Vagina (tissue), 2 donors: ENCODE results near the gene ANXA11.

Experiments
- CTCF ChIP-seq, 3 experiments: fragments of 450-650 bp in 2 of 3; fragments of 200-600 bp in 1 of 3; sonication (generic) in 1 of 3; IDR thresholded peaks; one replicate each; pipeline ENCODE4 v1.5.1; 2017 to 2019; ENCODE audit warnings: antibody characterized with exemption in 3 of 3, mild to moderate bottlenecking in 2 of 3, moderate library complexity in 2 of 3
- POLR2A ChIP-seq, 2 donors: fragments of 450-650 bp; IDR thresholded peaks; one replicate each; pipeline ENCODE4 v1.6.1; 2017; ENCODE audit warnings: antibody characterized with exemption in 2 of 2, mild to moderate bottlenecking in 2 of 2, moderate library complexity in 2 of 2
- POLR2AphosphoS5 ChIP-seq, 2 donors: sonication (generic); formaldehyde crosslinking; IDR thresholded peaks; one replicate each; pipeline ENCODE4 v1.9.0; 2017; ENCODE audit warnings: antibody characterized with exemption in 2 of 2, mild to moderate bottlenecking in 2 of 2, low read depth in 1 of 2; ENCODE audit not compliant: insufficient read depth in 1 of 2

- TF ChIP-seq CTCF (IDR thresholded peaks at IDR 0.05) = no peak
- TF ChIP-seq POLR2A (IDR thresholded peaks at IDR 0.05) = no peak
- no peak for TF ChIP-seq POLR2AphosphoS5 (IDR thresholded peaks at IDR 0.05; ENCODE audit: insufficient read depth in 1 of 2, low read depth in 1 of 2)
Observed at GRCh38 chr10:80152820-80153219, 52.5 kb downstream of the ANXA11 start.
